ENCODE data around the gene CASP1. TPM values are rescaled to one million over a fixed set of nuclear protein-coding genes. Genes with fewer than 3 reads are reported as not detected.

The CASP1 gene
- total and polyA plus RNA-seq, 2 donors (not counting 3 experiments of a cell fraction or from before 2014, with no cell fraction given), result 1.8 to 12.4 TPM

DNA sequence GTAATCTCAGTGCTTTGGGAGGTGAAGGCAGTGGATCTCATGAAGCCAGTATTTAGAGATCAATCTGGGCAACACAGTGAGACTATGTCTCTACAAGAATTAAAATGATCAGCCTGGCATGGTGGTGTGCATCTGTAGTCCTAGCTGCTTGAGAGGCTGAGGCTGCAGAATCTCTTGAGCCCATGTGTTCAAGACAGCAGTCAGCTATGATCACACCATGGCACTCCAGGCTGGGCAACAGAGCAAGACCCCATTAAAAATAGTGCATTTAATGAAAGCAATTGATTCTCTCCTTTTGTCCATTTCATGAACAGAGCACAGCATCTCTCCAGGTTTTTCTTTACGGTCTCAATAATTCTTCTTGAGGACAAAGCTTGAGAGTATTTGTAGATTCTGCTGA is 21.5 kb upstream of the CASP1 start:
- Histone ChIP-seq H3K27ac (ENCODE audit: insufficient read depth, low read depth, low read length) (no peak overlapping the region), H3K9ac (replicated peaks; ENCODE audit: extremely low read depth, insufficient read depth, low read length) (no peak overlapping the region), H3K4me1 (ENCODE audit: control insufficient read depth, extremely low read depth, insufficient read depth, low read length) (no peaks in the 10 kb centered on the region), H2AFZ (ENCODE audit: low read depth, low read length) (no peak overlapping the region), H3K27me3 (ENCODE audit: control insufficient read depth in 2 of 2, insufficient read depth in 2 of 2, low read length in 2 of 2) (no peaks in the 10 kb centered on the region), H3K4me3 (replicated peaks in 1 of 3; ENCODE audit: insufficient read depth in 1 of 3, low read depth in 1 of 3, low read length in 3 of 3) (no peak overlapping the region), H3K9me1 (replicated peaks; ENCODE audit: control insufficient read depth, extremely low read depth, insufficient read depth, low read length) (no peaks in the 10 kb centered on the region), H3K36me3 (ENCODE audit: control insufficient read depth in 2 of 2, extremely low read depth in 1 of 2, insufficient read depth in 2 of 2, low read length in 2 of 2) (no peaks in the 10 kb centered on the region), H3K79me2 (ENCODE audit: control insufficient read depth, insufficient read depth, low read length) (no peaks in the 10 kb centered on the region), H3K9me3 (replicated peaks; ENCODE audit: control insufficient read depth, insufficient read depth, low read length) (no peaks in the 10 kb centered on the region), H3K4me2 (ENCODE audit: insufficient read depth, low read length) (no peak overlapping the region), H4K20me1 (replicated peaks; ENCODE audit: control insufficient read depth, extremely low read depth, insufficient read depth, low read length) (no peaks in the 10 kb centered on the region)
- FAIRE-seq (no peak), DNase-seq (ENCODE audit: low read depth, low spot score) (no peak)
- dilution Hi-C loops (cut with MboI; ENCODE audit: extremely low pct_ligation_motif_present, low sequenced_read_pairs) (no loop called here), intact Hi-C loops (cut with micrococcal nuclease) (no loop called here)
- ChIA-PET CTCF (interaction anchor here (2.0 kb wide), 1 partner anchor 9 kb away, joined by 8 read pairs; no protein-coding TSS in a partner anchor), POLR2A (no interaction called here)
- TF ChIP-seq EZH2 (IDR thresholded peaks at IDR 0.05; ENCODE audit: borderline replicate concordance, low read depth, low read length, severe bottlenecking) (no peak), MYC (IDR thresholded peaks at IDR 0.05; ENCODE audit: low read depth, low read length) (no peak), FOS (IDR thresholded peaks at IDR 0.05; ENCODE audit: borderline replicate concordance, insufficient read depth, low read length) (no peak), POLR2AphosphoS5 (IDR thresholded peaks at IDR 0.05; ENCODE audit: insufficient read depth, low read depth, low read length) (no peak), GATA2 (IDR thresholded peaks at IDR 0.05; ENCODE audit: insufficient read depth, insufficient read length, low read depth, low read length) (no peak), JUN (IDR thresholded peaks at IDR 0.05; ENCODE audit: borderline replicate concordance, insufficient read depth, insufficient read length, low read depth) (no peak), POLR2A (IDR thresholded peaks at IDR 0.05; ENCODE audit: low read depth, low read length) (no peak)
- TF ChIP-seq, protein P1, sequence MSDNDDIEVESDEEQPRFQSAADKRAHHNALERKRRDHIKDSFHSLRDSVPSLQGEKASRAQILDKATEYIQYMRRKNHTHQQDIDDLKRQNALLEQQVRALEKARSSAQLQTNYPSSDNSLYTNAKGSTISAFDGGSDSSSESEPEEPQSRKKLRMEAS (IDR thresholded peaks at IDR 0.05; ENCODE audit: insufficient read depth, insufficient read length), result no peak
- TF ChIP-seq, protein P2, sequence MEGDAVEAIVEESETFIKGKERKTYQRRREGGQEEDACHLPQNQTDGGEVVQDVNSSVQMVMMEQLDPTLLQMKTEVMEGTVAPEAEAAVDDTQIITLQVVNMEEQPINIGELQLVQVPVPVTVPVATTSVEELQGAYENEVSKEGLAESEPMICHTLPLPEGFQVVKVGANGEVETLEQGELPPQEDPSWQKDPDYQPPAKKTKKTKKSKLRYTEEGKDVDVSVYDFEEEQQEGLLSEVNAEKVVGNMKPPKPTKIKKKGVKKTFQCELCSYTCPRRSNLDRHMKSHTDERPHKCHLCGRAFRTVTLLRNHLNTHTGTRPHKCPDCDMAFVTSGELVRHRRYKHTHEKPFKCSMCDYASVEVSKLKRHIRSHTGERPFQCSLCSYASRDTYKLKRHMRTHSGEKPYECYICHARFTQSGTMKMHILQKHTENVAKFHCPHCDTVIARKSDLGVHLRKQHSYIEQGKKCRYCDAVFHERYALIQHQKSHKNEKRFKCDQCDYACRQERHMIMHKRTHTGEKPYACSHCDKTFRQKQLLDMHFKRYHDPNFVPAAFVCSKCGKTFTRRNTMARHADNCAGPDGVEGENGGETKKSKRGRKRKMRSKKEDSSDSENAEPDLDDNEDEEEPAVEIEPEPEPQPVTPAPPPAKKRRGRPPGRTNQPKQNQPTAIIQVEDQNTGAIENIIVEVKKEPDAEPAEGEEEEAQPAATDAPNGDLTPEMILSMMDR (IDR thresholded peaks at IDR 0.05; ENCODE audit: extremely low read depth in 1 of 2, insufficient read depth in 1 of 2, low read depth in 1 of 2, low read length in 2 of 2), result no peak
- BruUV-seq (replicated peaks), result no TSS peak

Data from endothelial cell of umbilical vein (primary cell).